GM18508 (cell line): ENCODE data around the gene NKAIN2.
"Not testable (repeated sequence)": the region's sequence is repeated elsewhere in the genome, so short reads cannot be mapped to it uniquely, and the experiment has no call there.

Source experiments
- ATAC-seq: cut with Tn5 transposase; IDR thresholded peaks from one replicate; pipeline ENCODE4 v1.9.1; 2021; ENCODE audit warnings: moderate number of reproducible peaks; ENCODE audit not compliant: insufficient read depth, unreplicated experiment

NKAIN2 gene

GRCh38 chr6:123875784-123876183 is 72.1 kb downstream of the NKAIN2 start:
- no peak for ATAC-seq

- ATAC-seq = no peak
Observed at GRCh38 chr6:123879749-123880148, 76.1 kb downstream of the NKAIN2 start.

GRCh38 chr6:123888771-123889513 is 85.3 kb downstream of the NKAIN2 start:
- ATAC-seq = no peak

- no peak for ATAC-seq
Observed at GRCh38 chr6:123895346-123895745, 91.7 kb downstream of the NKAIN2 start.

GRCh38 chr6:123895806-123896205 is 92.1 kb downstream of the NKAIN2 start:
- no peak for ATAC-seq

GRCh38 chr6:123896869-123897268 is 93.2 kb downstream of the NKAIN2 start:
- no peak for ATAC-seq

- ATAC-seq = no peak
Observed at GRCh38 chr6:123897965-123898364, 94.3 kb downstream of the NKAIN2 start.

- no peak for ATAC-seq
Observed at GRCh38 chr6:123898665-123899064, 95.0 kb downstream of the NKAIN2 start.

GRCh38 chr6:123899745-123900144 is 96.1 kb downstream of the NKAIN2 start:
- ATAC-seq = no peak

- no peak for ATAC-seq
Observed at GRCh38 chr6:123901436-123901835, 97.8 kb downstream of the NKAIN2 start.

- no peak for ATAC-seq
Observed at GRCh38 chr6:123902738-123903313, 99.2 kb downstream of the NKAIN2 start.

- no peak for ATAC-seq
Observed at GRCh38 chr6:123904228-123904627, 100.6 kb downstream of the NKAIN2 start.

GRCh38 chr6:123908797-123909196 is 105.1 kb downstream of the NKAIN2 start:
- ATAC-seq = no peak

GRCh38 chr6:123909989-123910388 is 106.3 kb downstream of the NKAIN2 start:
- no peak for ATAC-seq

- no peak for ATAC-seq
Observed at GRCh38 chr6:123913863-123914262, 110.2 kb downstream of the NKAIN2 start.

GRCh38 chr6:123923379-123923778 is 119.7 kb downstream of the NKAIN2 start:
- ATAC-seq = not testable (repeated sequence)

GRCh38 chr6:123925350-123925749 is 121.7 kb downstream of the NKAIN2 start:
- peak; percentile 97 for ATAC-seq

GRCh38 chr6:123925842-123926399 is 122.3 kb downstream of the NKAIN2 start:
- ATAC-seq = no peak

- no peak for ATAC-seq
Observed at GRCh38 chr6:123928529-123928928, 124.9 kb downstream of the NKAIN2 start.

GRCh38 chr6:123931928-123932327 is 128.3 kb downstream of the NKAIN2 start:
- ATAC-seq = no peak

- no peak for ATAC-seq
Observed at GRCh38 chr6:123940551-123940950, 136.9 kb downstream of the NKAIN2 start.

- ATAC-seq = no peak
Observed at GRCh38 chr6:123941855-123942254, 138.2 kb downstream of the NKAIN2 start.
